Measurements from ENCODE around the gene NPVF.

Gene NPVF

GRCh38 chr7:25228386-25228785 lies at the start of gene NPVF:
Gene NPVF, minus strand, starts transcription at chr7:25228486. Its CDS starts 47 bp downstream, at chr7:25228439.
- DNase-seq (ENCODE audit: low read depth): no peak

GRCh38 chr7:25272265-25272664 lies 44.0 kb upstream of the NPVF start:
- no peak for DNase-seq (ENCODE audit: low read depth)

DNA sequence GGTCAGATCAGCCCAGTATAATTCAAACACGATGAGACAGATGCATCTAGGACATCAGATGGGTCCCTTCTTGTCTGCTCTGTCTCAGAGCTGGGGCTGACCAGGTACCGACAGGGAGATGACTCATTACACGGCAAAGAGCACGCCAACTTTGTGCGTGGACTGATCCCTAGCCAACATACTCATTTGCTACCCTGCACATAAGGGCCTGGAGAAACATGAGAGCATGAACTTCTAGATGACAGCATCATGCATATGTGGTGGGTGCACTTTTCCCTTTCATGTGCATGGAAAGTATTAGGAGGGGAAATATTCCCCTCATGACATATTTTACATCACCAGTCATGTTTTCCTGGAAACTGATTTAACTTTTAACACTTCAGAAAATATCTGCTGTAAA lies 35.1 kb upstream of the NPVF start:
- no peak for DNase-seq (ENCODE audit: low read depth)

DNA sequence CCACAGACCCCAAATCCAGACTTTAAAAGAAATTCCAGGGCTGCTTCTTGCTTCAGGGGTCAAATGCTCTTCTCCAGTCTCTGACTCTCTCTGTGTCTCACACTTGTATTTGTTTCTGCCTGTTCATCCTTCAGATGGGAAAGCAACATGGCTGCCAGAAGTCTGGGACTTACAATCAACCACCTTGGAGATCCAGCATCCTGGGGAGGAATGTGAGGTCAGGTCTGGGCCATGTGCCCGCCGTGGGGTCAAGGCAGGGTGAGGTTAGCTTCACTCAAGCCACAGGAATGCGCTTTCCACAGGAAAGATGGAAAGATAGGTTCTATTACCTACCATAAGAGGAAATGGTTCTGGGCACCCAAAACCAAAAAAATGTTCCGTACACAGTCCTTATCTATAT lies 34.3 kb upstream of the NPVF start:
- DNase-seq (ENCODE audit: low read depth): no peak

DNA sequence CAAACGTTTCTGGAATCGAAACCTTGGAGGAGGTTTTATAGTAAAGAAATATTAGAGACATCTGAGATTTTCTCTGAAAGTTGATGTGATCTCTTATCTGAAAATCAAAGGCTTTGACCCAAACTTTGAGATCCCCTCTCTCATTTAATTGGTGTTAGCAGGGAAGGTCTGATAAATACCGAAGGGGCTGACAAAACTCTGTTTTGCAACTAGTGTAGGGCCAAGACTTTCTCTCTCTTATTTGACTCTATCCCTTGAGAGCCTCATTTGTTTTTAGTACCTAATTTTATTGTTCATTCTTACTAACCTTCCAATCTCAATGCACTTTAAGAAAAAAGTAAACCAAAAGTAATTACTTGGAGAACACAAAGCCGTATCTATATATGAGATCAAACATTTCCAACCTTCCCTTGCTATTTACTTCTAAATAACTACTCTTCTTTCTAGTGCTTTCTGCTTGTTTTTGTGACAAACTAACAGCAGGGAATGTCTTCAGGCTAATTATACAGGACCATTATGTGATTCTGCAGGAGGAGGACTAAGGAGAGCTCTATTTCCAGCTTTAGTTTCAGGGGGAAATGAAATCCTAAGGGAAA lies 33.4 kb upstream of the NPVF start:
- no peak for DNase-seq (ENCODE audit: low read depth)

- no peak for DNase-seq (ENCODE audit: low read depth)
Observed at GRCh38 chr7:25260862-25261494, 32.7 kb upstream of the NPVF start.

GRCh38 chr7:25259487-25260243 lies 31.4 kb upstream of the NPVF start:
- DNase-seq (ENCODE audit: low read depth): peak; percentile 10

DNA sequence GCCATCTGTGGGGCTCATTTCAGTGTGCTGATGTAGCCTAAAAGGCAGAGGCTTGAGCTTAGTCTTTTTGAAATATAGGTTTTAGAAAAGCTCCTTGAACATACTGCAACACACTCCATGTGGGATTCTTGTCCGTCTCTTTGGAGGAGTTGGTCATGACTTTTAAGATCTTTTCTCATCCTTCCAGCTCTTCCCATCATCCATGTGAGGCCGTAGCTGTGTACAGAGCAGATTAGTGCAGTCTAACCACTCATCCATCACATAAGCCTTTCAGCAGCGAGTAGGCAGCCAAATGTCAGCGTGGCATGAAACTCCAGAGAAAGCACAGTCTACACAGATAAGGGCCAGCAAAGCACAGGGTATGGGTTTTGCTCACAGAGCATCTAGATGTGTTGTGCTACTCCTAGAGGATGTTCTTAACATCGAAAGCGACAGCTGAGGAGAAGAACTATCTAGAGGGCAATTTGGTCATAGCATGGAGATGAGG lies 28.1 kb upstream of the NPVF start:
- DNase-seq (ENCODE audit: low read depth): no peak

- DNase-seq (ENCODE audit: low read depth): no peak
Observed at GRCh38 chr7:25255611-25256332, 27.5 kb upstream of the NPVF start.

DNA sequence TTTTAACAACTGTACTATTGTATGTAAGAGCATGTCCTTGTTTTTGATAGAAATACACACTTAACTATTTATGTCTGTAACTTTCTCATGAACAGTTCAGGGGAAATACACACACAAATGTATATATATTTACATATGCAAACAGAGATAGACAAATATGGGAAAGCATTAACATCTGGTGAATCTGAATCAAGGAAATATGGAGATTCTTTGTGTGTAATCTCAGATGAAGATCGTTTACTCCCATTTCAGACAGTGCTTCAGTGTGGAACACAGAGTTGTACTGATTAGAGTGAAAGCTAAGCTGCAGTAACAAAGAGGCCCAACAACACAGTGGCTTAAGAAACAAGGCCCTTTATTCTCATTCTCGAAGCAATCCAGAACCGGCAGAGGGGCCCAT lies 26.3 kb upstream of the NPVF start:
- no peak for DNase-seq (ENCODE audit: low read depth)

GRCh38 chr7:25253714-25254113 lies 25.4 kb upstream of the NPVF start:
- DNase-seq (ENCODE audit: low read depth): no peak

- no peak for DNase-seq (ENCODE audit: low read depth)
Observed at GRCh38 chr7:25250386-25250785, 22.1 kb upstream of the NPVF start.

DNA sequence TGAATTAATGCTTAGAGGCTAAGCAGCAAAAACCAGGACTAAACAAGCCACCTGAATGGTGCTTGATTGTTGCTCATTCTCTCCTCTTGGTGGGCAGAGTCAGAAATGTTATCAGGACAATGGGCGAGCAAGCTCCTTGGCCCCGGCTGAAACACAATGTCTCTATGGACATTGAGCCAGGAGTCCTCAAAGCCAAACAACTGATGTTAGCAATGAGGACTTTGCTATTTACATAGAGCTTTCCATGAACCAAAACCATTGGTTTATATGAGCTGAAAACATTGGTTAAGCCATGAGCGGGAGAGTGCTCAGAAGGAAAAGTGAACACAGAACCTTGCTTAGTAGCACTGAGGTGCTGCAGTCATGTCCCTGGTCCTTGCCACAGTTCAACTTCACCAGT lies 21.5 kb upstream of the NPVF start:
- DNase-seq (ENCODE audit: low read depth): no peak

DNA sequence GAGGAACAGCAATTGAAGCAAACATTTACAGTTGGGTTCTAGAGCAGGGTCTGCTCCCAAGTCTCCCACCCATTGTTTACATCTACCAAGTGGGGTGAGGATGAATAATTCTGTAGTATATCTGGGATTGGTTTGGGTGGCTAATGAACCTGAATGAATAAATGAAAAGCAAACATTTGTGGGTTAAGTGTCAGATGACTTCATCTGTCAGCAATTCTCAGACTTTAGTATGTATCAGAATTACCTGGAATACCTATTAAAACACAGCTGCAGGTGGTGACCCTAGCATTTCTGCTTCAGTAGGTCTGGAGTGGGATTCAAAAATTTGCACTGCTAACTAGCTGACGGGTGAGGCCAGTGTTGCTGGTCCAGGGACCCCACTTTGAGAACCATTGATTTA lies 18.0 kb upstream of the NPVF start:
- no peak for DNase-seq (ENCODE audit: low read depth)

DNA sequence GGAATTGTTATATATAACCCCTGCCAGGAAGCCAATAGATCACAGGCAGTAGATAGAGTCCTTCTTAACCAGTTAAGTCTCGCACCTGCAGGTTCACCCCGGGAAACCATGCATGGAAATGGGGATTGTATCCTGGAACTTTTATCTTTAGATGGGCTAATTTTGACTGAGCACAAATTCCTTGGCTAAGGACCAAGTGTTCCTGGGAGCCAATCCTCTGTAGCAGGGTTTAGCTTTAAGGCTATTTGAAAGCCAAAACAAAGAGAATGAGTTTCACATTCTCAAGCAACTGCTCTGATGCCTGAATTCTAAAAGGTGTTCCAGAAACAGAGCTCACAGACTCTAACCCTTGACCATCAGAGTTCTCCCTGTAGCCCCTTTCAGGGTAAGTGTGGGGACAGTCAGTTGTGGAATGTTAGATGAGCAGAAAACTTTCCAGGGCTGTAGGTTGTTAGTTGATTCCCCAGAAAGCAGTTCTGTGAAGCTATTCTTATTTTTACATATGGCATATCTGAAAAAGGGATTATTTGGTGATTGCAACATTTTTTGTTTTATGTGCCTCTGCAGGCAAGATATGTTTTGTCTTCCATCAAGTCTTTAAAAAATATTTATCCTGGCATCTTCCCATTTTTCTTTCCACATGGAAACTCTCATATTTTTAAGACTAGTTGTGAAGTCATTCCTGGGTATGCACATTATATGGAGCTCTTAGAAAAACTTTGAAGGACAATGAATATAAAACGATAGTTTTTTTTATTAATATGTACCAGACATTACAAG lies 16.2 kb upstream of the NPVF start:
- no peak for DNase-seq (ENCODE audit: low read depth)

DNA sequence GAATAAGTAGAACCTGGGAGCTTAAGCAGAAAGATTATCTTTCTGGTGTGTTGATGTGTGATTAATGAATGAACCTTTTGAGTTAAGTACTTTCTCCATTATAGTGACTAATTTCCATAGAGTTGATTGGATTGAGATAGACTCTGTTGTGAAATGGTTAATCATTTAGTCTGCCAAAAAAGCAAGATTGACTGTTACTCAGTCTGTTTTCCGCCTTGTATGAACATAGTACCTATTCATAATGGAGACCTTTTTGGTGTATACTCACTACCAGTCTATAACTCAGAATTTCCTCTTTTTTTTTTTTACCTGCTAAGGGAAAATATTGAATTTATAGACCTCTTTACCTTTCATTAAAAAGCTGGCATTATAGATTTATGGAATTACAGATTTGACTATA lies 14.4 kb upstream of the NPVF start:
- no peak for DNase-seq (ENCODE audit: low read depth)

GRCh38 chr7:25240896-25241295 lies 12.6 kb upstream of the NPVF start:
- DNase-seq (ENCODE audit: low read depth): no peak

DNA sequence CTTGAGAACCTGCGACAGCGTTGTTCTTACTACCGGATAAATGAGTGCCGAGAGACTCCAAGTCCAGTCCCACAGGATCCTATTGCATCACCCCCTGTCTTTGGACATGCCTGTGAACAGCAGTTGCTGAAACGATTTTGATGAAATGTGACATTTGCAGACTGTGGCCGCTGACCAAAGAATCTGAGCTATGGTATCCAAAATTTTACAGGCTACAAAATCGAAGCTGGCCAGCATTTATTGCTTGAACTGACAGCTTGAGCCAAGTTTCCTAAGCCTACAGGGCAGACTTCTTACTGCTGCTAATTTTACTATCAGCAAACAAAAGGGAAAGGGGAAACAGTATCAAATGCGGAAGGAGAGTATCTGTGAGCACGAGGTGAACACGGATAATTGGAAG lies 12.1 kb upstream of the NPVF start:
- DNase-seq (ENCODE audit: low read depth): no peak

DNA sequence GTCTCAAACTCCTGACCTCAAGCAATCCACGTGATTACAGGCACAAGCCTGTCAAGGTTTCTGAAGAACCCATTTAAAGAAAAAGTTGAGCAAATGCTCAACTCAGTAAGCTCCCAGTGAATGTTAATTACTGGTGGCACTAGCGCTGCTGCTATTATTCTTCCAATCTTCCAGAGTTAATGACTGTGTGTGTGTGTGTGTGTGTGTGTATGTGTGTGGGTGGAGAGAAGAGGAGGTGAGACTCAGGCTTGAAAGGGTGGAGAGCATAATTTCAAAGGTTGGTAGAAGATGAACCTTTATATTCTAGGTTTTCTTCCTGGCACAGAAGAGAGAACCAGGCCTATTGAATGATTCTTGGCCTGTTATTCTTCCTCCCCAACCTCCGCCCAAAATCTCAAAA lies 11.6 kb upstream of the NPVF start:
- DNase-seq (ENCODE audit: low read depth): no peak

- no peak for DNase-seq (ENCODE audit: low read depth)
Observed at GRCh38 chr7:25238066-25238725, 9.9 kb upstream of the NPVF start.

DNA sequence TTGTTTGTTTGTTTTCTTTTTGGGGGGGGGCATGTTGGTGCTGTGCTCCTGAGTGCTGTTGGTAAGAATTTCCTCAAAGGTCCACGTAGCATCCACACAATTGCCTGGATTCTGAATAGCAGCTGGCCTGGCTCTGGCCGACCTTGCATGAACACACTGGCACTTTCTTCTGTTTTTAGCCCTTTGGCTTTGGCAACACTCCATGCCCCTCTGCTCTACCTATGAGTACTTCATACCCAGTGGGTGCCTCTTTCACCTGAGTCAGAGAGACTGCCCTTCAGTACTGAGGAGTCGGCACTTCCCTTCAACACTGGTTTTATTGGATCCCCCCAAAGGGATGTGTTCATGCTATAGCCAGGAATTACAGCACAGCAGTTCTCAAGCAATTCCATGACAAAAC lies 7.2 kb upstream of the NPVF start:
- no peak for DNase-seq (ENCODE audit: low read depth)

All from activated T-helper 9 cell treated with anti-CD3 and anti-CD28 coated beads, Interleukin-2, amount 50 U/mL, for 16 hours (primary cell).